ENCODE results near the gene ZBTB7C.

ZBTB7C gene

DNA sequence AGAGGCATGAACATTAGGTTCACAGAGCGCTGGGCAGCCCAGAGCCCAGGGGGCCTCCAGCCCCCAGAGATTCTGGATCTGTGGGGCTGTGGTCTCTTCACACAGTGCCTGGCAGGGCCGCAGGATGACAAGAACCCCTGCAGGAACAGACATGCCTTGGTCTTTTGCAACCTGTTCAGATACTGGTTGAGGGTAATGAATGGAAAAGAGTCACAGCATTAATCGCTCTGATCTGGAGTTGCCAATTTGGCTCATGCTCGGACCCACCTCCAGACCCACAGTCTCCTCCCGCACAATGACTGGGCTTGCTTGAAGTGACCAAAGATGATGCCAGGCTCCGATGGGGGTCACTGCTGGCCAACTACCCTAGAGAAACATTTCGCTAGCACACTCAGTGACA, 249.4 kb downstream of the ZBTB7C start:
- no peak for DNase-seq

DNA sequence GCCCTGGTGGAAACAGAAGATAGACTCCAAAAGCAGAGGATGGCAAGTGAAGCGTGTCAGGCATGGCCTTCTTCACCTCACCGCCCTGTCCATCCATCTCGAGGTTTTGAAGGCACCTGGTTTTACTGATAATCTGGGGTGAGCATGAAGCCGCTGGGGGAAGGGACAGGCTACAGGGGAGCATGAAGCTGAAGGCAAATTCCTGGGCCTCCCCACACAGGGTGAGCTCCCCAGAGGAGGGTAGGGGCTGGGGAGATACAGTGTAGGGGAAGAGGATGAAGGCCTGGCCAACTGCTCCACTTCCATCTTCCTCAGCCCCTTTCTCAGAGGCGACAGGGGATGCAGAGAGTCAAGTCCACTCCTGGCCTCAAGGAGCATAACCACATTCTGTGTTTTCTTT, 250.5 kb downstream of the ZBTB7C start:
- no peak for DNase-seq

GRCh38 chr18:48157956-48158355, 251.2 kb downstream of the ZBTB7C start:
- DNase-seq: no peak

- no peak for DNase-seq
These were observed 253.3 kb downstream of the ZBTB7C start for GRCh38 chr18:48155856-48156255.

DNA sequence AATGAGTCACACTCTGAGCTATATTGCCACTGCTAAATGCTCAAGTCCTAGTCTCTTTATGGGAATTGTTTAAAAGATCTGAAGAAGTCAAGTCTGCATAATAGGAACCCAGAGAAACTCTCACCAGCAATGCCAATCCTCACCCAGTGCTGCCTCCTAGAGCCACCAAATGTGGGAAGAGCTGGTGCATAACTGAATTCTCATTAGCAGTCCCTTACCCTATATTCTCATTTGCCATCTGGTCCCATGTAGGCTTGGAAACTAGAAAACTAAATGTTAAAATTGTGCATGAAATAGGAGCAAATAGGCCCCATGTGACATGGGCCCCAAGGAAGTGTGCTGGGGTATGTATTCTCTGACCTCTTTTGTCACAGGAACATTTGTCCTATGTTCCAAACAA, 254.4 kb downstream of the ZBTB7C start:
- DNase-seq: no peak

- peak; percentile 36 for DNase-seq
These were observed 255.3 kb downstream of the ZBTB7C start for GRCh38 chr18:48153613-48154481.

DNA sequence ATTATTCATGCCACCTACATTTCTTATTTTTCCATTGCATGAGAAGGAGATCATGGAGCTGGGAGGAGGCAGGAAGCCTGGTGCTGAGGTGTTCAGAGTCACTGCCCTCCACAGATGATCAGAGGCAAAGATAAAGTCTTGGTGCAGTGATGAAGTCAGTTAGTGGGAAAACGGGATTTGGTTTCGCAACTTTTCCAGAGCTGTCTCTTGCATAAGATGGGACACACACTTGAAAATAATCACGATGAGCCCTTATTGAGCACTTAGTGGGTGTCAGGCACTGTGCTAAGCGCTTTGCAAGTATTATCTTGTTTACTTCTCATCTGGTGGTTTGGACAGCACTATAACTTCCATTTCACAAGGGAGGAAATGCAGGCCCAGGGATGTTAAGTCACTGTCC, 256.6 kb downstream of the ZBTB7C start:
- no peak for DNase-seq

DNA sequence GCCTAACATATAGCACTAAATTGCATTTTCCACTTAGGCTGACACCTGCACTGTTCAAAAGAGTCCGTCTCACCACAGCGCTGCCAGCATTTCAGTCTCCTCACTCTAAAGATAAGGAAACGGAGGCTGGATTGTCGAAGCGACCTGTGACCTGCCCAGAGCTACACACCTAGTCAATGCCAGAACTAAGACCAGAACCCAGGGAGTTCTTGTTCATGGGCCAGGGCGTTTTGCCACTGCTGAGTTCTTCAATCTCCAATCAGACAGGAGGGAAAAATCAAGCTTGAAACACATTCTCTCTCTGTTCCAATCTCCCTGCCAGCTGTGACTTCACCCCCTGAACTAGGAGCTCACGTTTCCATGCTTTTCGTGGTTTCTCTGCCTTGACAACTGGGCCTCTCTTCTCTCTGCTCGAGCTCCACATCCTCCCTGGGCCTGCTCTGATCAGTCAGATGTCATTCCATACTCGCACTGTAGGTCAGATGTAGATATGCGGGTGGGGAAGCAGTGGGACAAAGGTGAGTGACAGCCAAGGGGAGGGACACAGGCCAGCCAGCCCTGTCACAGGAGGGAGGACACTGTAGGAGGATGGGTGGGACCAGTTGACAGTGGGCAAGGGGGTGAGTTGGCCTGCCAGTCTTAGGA, 257.6 kb downstream of the ZBTB7C start:
- DNase-seq: no peak

- DNase-seq: no peak
These were observed 260.0 kb downstream of the ZBTB7C start for GRCh38 chr18:48149020-48149685.

DNA sequence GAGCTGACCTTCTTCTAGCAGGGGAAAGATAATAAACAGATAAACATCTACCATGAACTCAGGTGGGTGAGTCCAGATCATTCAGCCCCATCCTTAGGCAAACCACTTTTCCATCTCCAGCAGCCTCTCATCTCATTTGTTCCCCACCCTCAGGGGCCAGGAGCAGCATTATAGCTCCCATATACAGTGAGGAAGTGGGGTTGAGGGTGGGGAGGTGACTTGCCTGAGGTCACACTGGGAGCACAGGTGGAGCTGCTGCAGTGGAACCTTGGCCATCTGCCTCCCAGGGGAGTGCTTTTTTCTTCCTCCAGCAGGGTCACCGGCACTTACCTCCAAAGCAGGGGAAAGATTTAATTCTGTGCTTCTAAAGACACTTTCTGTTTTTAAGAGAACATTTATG, 266.2 kb downstream of the ZBTB7C start:
- DNase-seq: no peak

DNA sequence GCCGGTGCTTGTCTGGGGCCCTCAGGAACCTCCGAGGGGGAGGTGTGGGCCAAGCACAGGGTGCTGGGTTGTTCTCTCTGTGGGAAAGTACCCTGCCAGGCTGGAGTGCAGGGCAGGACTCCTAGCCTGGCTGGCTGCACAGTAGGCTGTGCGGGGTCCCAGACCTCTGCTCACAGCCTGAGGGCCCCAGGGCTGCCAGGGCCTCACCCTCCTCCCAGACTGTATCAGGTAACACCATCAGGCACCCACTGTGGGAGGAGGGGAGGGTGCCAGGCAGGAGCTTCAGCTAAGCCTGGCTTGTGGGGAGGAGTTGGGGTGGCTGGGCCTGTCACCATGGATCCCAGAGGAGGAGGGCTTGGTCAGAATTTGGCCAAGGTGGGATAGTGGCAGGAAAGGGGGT, 266.8 kb downstream of the ZBTB7C start:
- no peak for DNase-seq

GRCh38 chr18:48140731-48141130, 268.5 kb downstream of the ZBTB7C start:
- DNase-seq: no peak

DNA sequence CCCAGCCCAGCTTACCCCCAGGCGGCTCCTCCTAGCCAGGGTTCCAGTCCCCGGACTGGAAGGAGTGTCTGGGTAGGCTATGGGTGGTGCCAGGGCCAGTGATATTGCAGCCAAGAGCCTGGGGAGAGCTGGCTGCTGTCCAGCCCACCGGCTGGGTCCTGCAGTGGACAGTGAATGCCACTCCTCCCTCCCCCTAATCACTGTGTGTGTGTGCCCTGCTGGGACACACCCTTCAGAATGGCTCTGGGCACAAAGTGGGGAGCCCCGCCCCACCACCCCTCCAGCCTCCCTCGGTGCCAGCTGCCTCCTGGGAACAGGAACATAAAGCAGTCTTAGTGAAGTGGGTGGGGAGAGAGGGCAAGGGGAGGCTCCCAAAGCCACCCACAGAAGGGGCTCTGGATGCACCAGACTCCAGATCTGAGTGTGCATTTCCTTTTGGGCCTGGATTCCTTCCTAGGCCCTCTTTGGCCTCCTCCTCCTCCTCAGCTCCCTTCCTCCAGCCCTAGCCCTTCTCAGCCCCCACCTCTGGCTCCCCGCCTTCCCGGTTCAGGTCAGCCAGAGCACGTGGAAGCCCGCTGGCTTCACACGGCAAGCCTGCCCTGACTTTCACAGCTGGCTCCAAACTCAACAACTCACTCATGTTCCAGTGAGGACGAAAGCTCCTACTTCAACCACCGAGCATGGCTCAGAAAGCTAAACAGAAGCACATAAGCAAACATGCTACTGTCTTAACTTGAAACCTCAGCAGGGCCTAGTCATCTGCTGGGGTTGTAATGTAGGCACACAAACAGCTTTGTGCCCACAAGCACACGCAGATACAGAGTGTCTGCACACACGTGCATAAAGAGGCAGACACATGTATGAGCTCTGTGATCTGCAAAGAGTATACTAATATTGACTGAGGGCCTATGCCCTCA, 269.5 kb downstream of the ZBTB7C start:
- no peak for DNase-seq

- no peak for DNase-seq
These were observed 270.3 kb downstream of the ZBTB7C start for GRCh38 chr18:48138660-48139430.

GRCh38 chr18:48138210-48138609, 271.0 kb downstream of the ZBTB7C start:
- DNase-seq: no peak

GRCh38 chr18:48137374-48138081, 271.7 kb downstream of the ZBTB7C start:
- DNase-seq: peak; percentile 54

DNA sequence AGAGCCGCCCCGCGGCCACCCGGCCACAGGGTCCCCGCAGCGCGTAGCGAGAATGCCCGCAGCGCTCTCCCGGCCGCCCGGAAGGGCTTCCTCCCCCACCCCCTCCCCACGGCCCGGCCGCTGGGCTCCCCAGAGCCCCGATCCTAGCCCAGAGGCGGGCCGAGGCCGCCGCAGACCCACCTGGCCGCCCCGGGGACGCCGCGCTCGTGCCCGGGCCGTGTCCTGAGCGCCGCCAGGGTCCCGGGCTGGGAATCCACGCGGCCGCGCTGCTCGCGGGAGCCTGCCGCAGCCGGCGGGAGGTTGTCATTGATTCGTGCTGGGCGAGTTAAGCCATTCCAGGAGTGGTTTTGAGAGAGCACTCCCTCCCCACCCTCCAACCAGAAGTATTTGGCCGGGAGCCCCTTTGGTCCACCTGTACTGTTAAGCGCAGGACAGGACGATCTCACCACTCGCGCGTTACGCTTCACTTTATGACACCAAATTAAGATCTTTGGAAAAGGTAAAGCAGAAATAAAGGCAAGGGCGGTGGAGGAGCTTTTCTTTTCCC, 272.3 kb downstream of the ZBTB7C start:
- DNase-seq: no peak

- no peak for DNase-seq
These were observed 272.9 kb downstream of the ZBTB7C start for GRCh38 chr18:48136051-48136826.

DNA sequence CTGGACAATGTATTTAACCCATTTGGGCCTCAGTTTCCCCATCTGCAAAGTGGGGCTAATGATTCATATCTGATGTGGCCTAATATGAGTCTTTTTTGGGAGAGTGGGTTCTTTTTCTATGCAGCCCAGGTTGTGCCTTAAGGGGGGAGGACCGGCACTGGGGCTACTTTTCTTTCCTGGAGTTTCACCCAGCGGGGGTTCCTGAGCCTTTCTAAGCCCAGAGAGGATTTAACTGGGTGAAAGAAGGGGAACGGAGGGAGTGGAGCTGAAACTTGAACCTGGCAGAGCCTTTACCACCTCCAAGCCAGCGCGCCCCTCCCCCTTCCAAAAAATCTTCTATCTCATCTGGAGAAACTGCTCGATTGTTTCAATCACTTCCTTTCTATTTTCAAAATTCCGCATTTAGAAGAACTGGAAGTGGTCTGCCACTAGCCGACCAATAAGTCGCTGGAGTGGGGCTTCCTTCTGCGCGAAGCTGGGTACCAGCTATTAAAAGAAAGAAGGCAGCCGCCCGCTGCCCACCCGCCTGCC, 273.7 kb downstream of the ZBTB7C start:
- no peak for DNase-seq

GRCh38 chr18:48134609-48135008, 274.6 kb downstream of the ZBTB7C start:
- no peak for DNase-seq

Data from kidney glomerular epithelial cell (primary cell).